ENCODE data around the gene GRHL3. TPM values are rescaled to one million over a fixed set of nuclear protein-coding genes. Genes with fewer than 3 reads are reported as not detected.

Gene GRHL3
- total RNA-seq, 1 donor from 2014 or later = 6.9 TPM

DNA sequence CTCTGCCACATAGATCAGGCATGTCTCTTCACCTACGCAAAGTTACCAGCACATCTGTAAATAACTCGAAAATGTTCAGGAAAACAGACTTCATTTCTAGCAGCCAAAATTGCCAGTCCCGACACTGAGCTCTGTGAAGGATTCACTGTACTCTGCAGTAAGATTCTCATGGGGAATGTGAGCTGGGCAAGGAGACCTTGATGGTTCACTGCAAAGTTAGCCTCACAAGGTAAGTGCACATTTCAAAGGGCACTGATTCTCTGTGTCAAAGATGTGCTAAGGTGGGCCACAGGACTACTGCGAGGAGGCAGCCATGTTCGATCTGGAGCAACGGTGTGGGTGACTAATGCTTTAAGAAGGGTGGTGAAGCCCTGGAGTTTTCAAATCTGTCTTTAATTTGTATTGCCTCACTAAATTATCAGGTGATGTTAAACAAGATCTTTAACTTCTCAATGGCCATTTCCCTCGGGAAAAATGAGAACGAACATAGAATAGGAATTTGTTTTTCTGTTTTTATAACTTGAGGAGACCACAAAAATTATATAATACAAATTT, 69.3 kb downstream of the GRHL3 start:
- Mint-ChIP-seq H3K27me3 (ENCODE audit: low read depth, unreplicated experiment) (no peaks in the 10 kb centered on the region), H3K36me3 (ENCODE audit: low read depth, unreplicated experiment) (peaks cover 8% of the 10 kb centered on the region), H3K4me3 (ENCODE audit: unreplicated experiment) (no peak overlapping the region), H3K27ac (ENCODE audit: unreplicated experiment) (no peak overlapping the region), H3K4me1 (ENCODE audit: low read depth, unreplicated experiment) (peaks cover 40% of the 10 kb centered on the region), H3K9me3 (ENCODE audit: unreplicated experiment) (no peaks in the 10 kb centered on the region)
- no peak overlapping the region for H3K4me2 ChIP-seq (ENCODE audit: low read length)
- no peaks in the 10 kb centered on the region for H3K9me3 ChIP-seq (ENCODE audit: insufficient read depth, low read depth, low read length)
- DNase-seq (ENCODE audit: low read depth) = no peak
- no peaks in the 10 kb centered on the region for H3K79me2 ChIP-seq (ENCODE audit: insufficient read depth, low read length)
- no peaks in the 10 kb centered on the region for H3K27me3 ChIP-seq (ENCODE audit: insufficient read depth, low read length)
- H3K9ac ChIP-seq (ENCODE audit: low read length) = no peak overlapping the region
- H3K4me3 ChIP-seq (ENCODE audit: insufficient read depth, low read depth, low read length) = no peak overlapping the region
- no peaks in the 10 kb centered on the region for H3K36me3 ChIP-seq (ENCODE audit: insufficient read depth, low read length)
- no peak overlapping the region for H2AFZ ChIP-seq (ENCODE audit: low read depth, low read length)
- H3K4me1 ChIP-seq (ENCODE audit: insufficient read depth, low read length) = peaks cover 26% of the 10 kb centered on the region
- TF ChIP-seq, protein P1, sequence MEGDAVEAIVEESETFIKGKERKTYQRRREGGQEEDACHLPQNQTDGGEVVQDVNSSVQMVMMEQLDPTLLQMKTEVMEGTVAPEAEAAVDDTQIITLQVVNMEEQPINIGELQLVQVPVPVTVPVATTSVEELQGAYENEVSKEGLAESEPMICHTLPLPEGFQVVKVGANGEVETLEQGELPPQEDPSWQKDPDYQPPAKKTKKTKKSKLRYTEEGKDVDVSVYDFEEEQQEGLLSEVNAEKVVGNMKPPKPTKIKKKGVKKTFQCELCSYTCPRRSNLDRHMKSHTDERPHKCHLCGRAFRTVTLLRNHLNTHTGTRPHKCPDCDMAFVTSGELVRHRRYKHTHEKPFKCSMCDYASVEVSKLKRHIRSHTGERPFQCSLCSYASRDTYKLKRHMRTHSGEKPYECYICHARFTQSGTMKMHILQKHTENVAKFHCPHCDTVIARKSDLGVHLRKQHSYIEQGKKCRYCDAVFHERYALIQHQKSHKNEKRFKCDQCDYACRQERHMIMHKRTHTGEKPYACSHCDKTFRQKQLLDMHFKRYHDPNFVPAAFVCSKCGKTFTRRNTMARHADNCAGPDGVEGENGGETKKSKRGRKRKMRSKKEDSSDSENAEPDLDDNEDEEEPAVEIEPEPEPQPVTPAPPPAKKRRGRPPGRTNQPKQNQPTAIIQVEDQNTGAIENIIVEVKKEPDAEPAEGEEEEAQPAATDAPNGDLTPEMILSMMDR (IDR thresholded peaks at IDR 0.05; ENCODE audit: insufficient read depth, low read depth, low read length) = no peak
- no peak for TF ChIP-seq EZH2 (IDR thresholded peaks at IDR 0.05; ENCODE audit: insufficient read depth, low read length)
- H3K27ac ChIP-seq (ENCODE audit: low read depth, low read length) = no peak overlapping the region
- no peak for FAIRE-seq
- H4K20me1 ChIP-seq (ENCODE audit: insufficient read depth, low read length) = no peaks in the 10 kb centered on the region

DNA sequence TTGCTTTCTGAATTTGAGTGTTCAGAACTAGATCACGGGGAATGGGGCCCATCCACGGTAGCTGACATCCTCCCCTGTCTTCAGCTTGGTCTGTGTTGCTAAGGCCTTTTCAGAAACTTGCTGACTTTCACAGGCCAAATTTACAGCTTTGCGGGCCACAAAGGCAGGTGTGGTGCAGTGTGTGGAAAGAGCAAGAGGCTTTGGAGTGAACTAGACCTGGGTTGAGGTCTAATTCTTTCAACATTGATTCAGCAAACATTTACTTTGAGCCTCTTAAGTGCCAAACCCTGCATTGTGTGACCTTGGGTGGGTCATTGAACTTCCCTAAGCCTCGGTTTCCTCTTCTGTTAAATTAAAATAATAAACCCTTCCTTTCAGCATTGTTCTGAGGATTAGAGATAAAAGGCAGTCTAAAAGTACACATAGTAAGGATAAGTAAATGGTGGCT, 70.1 kb downstream of the GRHL3 start:
- peaks cover 8% of the 10 kb centered on the region for H3K36me3 Mint-ChIP-seq (ENCODE audit: low read depth, unreplicated experiment)
- Histone ChIP-seq H3K36me3 (ENCODE audit: insufficient read depth, low read length) (no peaks in the 10 kb centered on the region), H3K4me3 (ENCODE audit: insufficient read depth, low read depth, low read length) (no peak overlapping the region), H3K4me1 (ENCODE audit: insufficient read depth, low read length) (peaks cover 30% of the 10 kb centered on the region), H3K4me2 (ENCODE audit: low read length) (no peak overlapping the region), H2AFZ (ENCODE audit: low read depth, low read length) (no peak overlapping the region), H3K27ac (ENCODE audit: low read depth, low read length) (no peak overlapping the region), H4K20me1 (ENCODE audit: insufficient read depth, low read length) (no peaks in the 10 kb centered on the region), H3K9me3 (ENCODE audit: insufficient read depth, low read depth, low read length) (no peaks in the 10 kb centered on the region), H3K27me3 (ENCODE audit: insufficient read depth, low read length) (no peaks in the 10 kb centered on the region), H3K79me2 (ENCODE audit: insufficient read depth, low read length) (no peaks in the 10 kb centered on the region), H3K9ac (ENCODE audit: low read length) (no peak overlapping the region)
- H3K9me3 Mint-ChIP-seq (ENCODE audit: unreplicated experiment) = no peaks in the 10 kb centered on the region
- FAIRE-seq (no peak), DNase-seq (ENCODE audit: low read depth) (no peak)
- H3K27me3 Mint-ChIP-seq (ENCODE audit: low read depth, unreplicated experiment) = no peaks in the 10 kb centered on the region
- TF ChIP-seq, protein P1 (IDR thresholded peaks at IDR 0.05; ENCODE audit: insufficient read depth, low read depth, low read length) = no peak
- no peak for TF ChIP-seq EZH2 (IDR thresholded peaks at IDR 0.05; ENCODE audit: insufficient read depth, low read length)
- H3K27ac Mint-ChIP-seq (ENCODE audit: unreplicated experiment) = no peak overlapping the region
- peaks cover 43% of the 10 kb centered on the region for H3K4me1 Mint-ChIP-seq (ENCODE audit: low read depth, unreplicated experiment)
- H3K4me3 Mint-ChIP-seq (ENCODE audit: unreplicated experiment) = no peak overlapping the region
